GM18505 (cell line): ENCODE data around the gene NCAM1.

Experiments used
- ATAC-seq: cut with Tn5 transposase; IDR thresholded peaks from one replicate; pipeline ENCODE4 v1.9.1; 2021; ENCODE audit not compliant: unreplicated experiment
- POLR2A ChIP-seq: IDR thresholded peaks from 4 replicates; pipeline ENCODE4 v1.6.1; 2011; ENCODE audit warnings: borderline replicate concordance; ENCODE audit not compliant: insufficient read depth, insufficient read length; ENCODE audit errors: extremely low read depth

NCAM1 gene

GRCh38 chr11:113124578-113124977 is 163.4 kb downstream of the NCAM1 start:
- ATAC-seq: no peak
- no peak for TF ChIP-seq POLR2A

DNA sequence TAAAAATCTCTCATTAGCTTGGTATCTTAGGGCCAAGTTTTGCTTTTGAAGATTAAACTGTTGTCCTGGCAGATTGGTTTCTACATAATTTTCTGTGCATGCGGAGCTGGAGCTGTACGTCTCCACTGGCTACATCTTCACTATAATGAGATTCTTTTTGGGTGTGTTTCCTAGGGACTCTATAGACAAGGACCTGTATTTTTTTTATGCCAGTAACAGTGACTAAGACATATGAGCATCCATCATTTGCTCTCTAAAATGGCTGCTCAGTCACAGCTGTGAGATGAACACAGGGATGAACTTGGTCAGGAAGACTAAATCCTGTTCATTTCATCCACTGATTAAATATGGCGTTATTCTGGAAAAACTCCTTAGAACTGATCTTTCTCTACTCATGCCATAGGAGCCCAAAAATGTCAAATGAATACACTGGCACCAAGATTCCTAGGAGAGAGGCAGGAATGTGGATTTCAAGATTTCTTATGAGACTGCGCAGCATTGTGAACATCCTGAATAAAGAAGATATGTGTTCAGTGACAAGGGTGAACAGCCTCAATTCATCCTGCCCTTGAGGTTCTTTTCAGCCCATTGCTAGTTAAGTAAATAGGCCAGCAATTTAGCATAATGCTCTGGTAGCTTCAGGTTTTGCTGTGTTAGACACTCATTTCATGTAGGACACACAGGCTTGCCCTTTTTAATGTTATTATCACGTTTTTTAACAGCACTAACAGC is 168.2 kb downstream of the NCAM1 start:
- TF ChIP-seq POLR2A: no peak

GRCh38 chr11:113131036-113131775 is 170.0 kb downstream of the NCAM1 start:
- no peak for ATAC-seq
- TF ChIP-seq POLR2A: no peak

More for the DNA sequence above, 168.2 kb downstream of the NCAM1 start:
- no peak for ATAC-seq

- no peak for ATAC-seq
- no peak for TF ChIP-seq POLR2A
These were observed 171.9 kb downstream of the NCAM1 start for GRCh38 chr11:113133071-113133470.

DNA sequence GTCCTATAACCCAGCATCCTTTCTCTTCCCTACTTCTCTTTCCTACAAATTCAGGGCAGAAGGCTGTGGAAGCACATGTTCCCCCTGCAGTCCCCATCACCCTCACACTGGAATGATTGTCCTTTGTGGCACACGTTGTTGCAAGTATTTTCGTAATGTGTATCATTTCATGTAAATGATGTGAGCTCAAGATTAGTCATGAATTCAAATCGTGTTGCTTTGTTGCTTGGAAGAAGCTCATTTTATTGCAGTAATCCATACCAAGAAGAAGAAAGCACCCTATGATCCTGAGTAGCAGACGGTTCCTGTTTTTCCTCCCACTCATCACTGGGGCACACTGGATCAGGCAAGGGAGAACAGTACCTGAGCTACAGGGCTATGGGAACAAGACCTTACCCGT is 173.4 kb downstream of the NCAM1 start:
- ATAC-seq: no peak
- TF ChIP-seq POLR2A: no peak

GRCh38 chr11:113137713-113138529 is 176.7 kb downstream of the NCAM1 start:
- no peak for TF ChIP-seq POLR2A
- ATAC-seq: no peak

DNA sequence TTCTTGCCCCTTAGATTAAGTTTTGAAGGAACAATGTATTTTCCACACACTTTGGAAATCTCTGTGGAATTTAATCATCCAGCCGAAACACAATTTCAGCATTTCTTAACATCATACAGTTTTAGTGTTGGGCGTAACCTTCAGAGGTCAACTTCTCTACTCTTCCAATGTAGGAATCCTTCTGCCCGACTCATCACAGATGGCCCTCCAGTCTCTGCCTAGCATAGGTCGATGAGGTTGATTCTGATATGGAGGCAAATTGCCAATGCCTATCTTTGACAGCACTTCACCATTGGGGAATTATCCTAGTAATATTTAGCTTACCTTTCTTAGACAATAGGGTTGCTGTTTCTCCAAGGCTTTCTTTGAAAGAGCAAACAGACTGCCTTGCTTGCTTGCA is 177.5 kb downstream of the NCAM1 start:
- TF ChIP-seq POLR2A: no peak
- ATAC-seq: no peak

- ATAC-seq: no peak
- TF ChIP-seq POLR2A: no peak
These were observed 179.8 kb downstream of the NCAM1 start for GRCh38 chr11:113141010-113141409.

DNA sequence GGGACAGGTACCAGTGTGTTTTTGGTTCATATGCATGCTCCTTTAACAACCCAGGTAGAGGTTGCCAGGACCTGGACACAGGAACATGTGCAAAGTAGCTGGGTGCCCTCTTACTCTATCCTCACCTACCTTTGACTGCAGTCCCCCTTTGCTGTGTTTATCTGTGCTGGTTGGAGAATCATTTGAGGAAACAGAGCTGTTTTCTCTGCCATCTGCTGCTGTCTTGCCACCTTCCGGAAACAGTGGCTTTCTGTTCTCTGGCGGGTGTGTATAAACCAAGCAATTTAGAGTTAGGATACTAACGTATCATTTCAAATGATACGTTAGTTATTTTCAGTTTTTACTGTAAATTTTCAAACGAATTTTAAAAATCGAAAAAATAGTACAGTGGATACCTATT is 181.3 kb downstream of the NCAM1 start:
- TF ChIP-seq POLR2A: no peak
- no peak for ATAC-seq

DNA sequence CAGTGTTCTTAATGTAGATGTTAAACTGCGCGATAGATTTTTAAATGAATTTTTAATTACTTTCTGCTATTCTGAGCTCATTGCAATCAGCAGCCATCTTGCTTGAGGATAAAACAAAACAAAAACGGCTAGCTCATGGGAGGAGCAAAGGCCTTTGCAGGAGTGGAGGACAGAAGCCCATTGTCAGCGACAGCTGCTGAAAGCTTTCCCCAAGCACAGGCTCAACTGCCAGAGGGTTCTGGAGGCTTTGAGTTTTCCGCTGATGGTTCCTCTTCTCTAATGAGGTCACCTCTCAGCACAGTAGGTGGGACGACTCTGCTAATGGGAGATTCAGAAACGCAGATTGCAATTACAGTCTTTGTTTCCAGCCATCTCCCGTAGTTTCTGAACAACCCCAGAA is 186.0 kb downstream of the NCAM1 start:
- TF ChIP-seq POLR2A: no peak
- ATAC-seq: no peak

DNA sequence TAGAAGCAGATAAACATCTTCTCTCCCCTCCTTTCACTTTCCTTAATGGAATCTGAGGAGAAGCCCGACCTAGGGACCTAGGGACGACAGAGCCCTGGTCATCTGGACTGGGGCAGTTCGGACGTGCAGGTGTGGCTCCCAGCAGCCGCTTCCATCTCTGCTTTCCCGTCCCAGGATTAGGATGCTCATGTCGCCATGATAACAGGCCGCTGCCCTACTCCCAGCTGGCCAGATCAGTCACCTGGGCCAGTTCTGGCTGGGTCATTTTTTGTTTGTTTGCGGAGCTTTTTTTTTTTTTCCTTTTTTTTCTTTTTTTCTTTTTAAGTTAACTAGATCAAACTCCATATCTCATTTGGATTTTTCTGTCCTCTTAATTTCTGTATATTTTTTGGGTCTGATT is 186.9 kb downstream of the NCAM1 start:
- no peak for TF ChIP-seq POLR2A
- ATAC-seq: no peak

DNA sequence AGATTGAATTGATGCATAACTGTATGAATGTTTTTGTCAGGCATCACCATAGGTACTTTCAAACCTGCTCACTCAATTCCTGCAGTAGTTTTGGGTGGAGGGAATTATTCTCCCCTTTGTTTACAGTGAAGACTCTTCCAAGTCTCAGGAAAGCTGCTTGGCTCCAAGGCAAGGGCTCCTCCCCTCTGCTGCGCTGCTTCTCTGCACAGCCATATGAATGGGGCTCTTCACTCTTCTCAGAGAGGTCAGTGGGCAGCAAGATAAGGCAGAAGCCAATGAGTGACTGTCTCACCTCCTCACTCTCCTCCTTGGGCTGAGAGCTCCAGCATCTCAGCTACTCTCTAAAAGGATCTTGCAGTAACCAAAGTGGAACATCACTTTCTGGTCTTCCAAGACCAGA is 187.4 kb downstream of the NCAM1 start:
- ATAC-seq: no peak
- TF ChIP-seq POLR2A: no peak

DNA sequence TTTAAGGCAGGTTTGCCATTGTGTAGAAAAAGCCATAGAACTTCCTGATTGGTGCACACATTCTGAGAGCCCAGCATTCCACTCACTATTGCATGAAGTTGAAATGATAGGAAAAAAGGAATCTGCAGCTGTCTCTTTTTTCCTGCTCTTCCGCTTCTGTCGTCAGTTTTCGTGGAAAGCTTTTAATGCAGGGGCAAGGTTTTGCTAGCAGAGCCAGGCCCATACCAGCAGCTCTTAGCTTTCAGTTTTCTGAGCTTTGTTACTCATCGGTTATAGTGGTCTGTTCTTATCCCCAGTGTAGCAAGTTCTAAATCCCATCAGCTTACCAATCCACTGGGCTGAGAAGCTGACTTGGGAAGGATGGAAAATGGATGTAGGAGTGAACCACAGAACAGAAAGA is 190.3 kb downstream of the NCAM1 start:
- no peak for TF ChIP-seq POLR2A
- no peak for ATAC-seq
